Ramos (cell line): ENCODE data around the gene PTRH1.

Experiments
- in situ Hi-C: fragments of 300-500 bp; cut with MboI; formaldehyde crosslinking; loops from one replicate; pipeline ENCODE4 v1.14.3; 2022; ENCODE audit warnings: low sequenced_read_pairs; ENCODE audit not compliant: unreplicated experiment

PTRH1 gene

DNA sequence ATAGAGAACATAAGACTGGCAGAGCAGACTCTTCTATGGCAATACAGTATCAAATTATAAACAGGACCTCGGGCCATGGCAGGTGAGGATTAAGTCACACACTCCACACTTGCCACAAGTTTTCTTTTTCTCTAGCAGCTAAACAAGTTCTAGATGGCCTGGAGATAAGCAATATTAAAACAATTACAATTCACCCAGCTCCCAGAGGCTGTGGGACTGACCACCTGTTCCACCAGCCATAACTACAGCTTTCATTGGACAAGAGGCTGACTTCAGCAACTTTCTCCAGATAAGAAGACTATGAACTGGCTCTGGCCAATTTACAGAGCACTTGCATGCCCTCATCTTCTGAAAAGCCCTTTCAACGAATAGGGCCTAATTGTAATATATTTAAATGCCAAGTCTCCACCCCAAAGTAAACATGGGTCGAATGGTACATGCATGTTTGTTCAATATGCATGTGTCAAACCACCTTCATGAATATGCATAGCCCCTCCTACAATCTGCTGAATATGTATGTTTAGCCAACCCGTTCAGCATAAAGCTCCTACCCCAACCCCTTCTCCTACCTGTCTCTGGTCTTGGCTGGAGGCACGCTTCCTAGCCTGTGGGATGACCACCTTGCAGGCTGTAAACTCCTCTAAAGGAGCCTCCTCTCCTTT is 14.7 kb downstream of the PTRH1 start:
- in situ Hi-C loops = no loop called here

DNA sequence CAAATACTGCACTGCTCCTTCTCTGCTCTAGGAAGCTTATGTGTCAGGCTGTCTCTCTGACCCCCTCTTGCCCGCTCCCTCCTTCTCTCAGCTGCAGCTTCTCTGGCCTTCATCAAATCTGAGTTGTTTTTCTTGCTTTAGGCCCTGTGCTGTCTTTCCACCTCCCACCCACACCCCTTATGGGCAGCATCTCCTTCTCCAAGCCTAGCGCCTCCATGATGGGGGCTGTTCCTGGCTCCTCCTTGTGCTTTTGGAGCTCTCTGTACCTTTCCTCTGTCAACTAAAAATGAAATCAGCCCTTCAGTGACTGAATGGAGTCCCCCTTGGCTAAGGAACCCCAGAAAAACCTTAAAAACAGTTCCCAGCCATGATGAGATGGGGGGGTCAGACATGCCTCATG is 15.3 kb downstream of the PTRH1 start:
- in situ Hi-C loops = no loop called here

DNA sequence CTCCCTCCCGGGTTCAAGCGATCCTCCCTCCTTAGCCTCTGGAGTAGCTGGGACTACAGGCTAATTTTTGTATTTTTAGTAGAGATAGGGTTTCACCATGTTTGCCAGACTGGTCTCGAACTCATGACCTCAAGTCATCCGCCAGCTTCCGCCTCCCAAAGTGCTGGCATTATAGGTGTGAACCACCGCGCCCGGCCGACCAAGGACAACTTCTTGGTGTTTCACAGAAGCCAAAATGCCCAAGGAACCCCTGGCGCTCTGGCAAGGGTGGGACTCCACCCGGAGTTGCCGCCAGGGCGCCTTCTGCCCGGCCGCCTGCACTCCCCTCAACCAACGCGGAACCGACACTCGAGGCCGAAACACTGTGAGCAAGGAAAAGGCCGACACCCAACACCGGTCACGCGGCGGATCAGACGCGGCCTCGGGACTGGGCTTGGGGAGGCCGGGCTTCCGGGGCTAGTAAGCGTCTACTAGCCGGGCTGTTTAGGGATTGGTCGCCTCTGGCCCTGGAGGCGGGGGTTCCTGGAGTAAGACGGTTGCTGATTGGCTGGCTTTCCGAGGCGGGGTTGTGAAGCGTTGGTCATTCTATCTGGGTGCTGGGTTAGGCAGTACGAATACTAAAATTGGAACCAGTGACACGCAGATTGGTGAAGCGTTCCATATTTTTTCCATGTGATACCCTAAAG is 16.3 kb downstream of the PTRH1 start:
- in situ Hi-C loops = no loop called here

DNA sequence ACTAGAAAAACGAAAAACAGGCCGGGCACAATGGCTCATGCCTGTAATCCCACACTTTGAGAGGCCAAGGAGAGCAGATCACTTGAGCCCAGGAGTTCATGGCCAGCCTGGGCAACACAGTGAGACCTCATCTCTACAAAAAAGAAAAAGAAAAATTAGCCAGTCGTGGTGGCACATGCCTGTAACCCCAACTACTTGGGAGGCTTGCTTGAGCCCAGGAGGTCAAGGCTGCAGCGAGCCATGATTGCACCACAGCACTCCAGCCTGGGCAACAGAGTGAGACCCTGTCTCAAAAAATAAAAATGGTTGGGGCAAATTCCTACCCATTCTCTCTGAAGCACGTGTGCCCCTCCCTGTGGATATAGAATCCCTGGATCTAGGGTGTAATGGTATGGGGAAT is 17.1 kb downstream of the PTRH1 start:
- in situ Hi-C loops = no loop called here

DNA sequence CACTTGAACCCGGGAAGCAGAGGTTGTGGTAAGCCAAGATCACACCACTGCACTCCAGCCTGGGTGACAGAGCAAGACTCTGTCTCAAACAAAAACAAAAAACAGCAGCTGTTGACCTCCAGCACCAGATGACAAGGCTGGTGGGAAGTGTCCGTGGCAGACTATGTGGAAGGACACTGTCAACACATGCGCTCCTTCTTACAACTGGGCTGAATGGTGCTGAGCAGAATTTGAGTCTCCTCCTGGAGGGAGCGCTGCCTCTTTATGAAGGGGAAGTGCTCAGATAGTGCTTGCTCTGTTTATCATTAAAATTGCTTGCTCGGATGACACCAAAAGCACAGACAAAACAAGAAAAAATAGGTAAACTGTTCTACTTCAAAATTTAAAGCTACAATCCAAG is 17.9 kb downstream of the PTRH1 start:
- in situ Hi-C loops = no loop called here

DNA sequence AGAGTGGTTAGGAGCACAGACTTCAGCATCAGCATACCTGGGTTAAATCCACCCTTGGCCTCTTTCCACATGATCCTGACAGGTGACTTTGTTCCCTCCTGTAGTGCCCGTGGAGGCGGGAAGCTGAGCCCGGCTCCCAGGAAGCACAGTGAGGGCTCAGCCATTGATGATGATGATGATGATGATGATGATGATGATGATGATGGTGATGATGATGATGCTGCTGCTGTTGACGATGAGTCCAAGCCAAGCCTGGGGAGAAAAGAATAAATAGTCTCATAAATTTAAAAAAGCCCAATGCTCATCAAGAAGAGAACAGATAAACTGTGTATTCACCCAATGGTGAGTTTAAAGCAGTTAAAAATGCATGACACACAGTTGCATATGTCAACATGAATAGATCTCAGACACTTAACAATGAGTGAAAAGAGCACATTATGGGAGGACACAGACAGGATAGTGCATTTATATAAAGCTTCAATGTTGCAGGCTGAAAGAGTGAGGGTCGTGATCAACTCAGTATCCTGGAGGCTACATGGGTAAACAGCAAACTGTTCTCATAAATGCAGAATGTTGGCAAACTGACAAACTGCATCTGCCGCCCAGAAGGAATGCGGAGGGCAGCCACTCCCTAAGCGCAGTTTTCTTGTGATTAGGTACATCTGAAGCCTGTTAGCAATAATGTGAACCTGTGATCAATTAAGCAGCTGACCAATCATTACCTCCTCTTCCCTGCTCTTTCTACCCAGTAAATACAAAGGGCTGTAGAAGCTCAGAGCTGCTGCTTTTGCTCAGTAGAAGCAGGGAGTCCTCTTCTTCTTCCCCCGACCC is 20.4 kb downstream of the PTRH1 start:
- in situ Hi-C loops = no loop called here

DNA sequence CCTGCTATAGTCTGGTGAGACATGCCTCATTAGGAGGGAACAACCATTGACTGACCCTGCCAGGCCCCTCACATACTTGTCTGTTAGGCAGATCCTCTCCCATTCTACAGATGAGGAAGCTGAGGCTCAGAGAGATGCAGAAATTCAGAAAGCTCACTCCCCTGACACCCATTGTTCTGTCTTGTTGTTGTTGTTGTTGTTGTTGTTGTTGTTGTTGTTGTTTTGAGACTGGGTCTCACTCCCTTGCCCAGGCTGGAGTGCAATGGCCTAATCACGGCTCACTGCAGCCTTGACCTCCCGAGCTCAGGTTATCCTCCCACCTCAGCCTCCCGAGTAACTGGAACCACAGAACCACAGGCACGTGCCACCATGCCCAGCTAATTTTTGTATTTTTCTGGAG is 21.8 kb downstream of the PTRH1 start:
- in situ Hi-C loops = no loop called here

DNA sequence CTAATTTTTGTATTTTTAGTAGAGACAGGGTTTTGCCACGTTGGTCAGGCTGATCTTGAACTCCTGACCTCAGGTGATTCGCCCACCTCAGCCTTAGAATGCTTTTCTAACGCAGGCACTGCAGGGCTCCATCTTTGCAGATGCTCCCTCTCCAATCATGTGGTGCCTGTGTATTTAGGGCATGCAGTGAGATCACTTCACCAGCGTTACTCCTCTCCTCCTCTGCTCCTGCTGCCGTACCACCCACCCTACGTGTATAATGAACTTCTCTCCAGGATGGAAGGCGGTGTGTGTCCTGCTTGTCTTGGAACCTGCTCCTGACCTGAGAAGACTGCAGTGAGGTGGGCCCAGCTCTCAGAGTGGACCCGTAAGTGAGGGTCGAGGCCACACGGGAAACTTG is 22.3 kb downstream of the PTRH1 start:
- in situ Hi-C loops = no loop called here

DNA sequence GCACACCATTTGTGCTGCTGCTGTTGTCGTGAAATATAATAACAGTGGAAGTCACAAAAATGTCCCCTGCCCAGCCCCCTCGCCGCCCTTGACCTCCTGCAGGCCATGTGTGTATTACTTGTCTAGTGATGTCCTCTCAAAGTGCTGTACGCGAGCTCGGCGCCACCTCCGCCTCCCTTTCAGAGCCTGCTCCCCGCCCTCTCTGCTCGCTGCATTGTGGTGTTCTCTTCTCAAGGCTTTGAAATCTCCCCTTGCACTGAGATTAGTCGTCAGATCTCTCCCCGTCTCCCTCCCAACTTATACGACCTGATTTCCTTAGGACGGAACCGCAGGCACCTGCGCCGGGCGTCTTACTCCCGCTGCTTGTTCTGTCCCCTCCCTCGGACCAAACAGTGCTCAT is 23.4 kb downstream of the PTRH1 start:
- in situ Hi-C loops = no loop called here

DNA sequence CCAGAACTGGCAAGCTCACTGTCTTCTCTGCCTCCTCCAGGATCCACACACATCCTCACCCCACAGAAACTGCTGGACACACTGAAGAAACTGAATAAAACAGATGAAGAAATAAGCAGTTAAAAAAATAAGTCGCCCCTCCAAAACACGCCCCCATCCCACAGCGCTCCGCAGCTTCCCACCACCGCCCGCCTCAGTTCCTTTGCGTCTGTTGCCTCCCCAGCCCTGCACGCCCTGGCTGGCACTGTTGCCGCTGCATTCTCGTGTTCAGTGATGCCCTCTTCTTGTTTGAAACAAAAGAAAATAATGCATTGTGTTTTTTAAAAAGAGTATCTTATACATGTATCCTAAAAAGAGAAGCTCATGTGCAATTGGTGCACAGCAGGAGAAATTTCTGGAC is 24.7 kb downstream of the PTRH1 start:
- in situ Hi-C loops = no loop called here

DNA sequence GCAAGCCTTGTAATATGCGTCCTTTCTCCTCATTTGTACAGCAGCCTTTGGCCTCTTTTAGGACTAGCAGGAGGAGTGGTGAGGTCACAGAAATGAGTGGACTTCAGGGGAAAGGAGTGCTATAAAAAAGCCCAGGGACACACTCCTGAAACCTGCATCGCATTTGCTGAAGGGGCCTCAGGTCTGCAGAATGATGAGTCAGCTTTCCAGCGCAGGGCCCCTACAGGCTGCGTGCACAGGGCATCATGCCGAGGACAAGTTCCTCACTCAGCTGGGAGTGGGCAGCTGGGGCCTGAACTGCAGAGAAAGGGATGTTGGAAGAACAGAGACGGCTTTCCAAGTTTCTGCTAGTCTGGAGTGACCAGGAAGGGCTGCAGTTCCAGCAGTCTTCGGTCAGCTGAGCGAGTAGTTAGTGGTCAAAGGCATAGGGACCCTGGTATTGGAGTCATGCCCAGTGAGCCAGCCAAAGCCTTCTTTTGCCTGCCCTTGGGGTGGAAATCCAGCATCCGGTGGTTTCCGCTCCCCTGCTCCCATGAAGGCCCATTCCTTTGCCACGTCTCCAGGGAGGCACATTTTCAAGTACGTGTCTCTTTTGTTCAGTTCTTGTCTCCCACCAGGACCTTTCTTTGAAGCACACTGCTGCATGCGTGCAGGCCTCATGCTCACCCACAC is 26.0 kb downstream of the PTRH1 start:
- in situ Hi-C loops = no loop called here

DNA sequence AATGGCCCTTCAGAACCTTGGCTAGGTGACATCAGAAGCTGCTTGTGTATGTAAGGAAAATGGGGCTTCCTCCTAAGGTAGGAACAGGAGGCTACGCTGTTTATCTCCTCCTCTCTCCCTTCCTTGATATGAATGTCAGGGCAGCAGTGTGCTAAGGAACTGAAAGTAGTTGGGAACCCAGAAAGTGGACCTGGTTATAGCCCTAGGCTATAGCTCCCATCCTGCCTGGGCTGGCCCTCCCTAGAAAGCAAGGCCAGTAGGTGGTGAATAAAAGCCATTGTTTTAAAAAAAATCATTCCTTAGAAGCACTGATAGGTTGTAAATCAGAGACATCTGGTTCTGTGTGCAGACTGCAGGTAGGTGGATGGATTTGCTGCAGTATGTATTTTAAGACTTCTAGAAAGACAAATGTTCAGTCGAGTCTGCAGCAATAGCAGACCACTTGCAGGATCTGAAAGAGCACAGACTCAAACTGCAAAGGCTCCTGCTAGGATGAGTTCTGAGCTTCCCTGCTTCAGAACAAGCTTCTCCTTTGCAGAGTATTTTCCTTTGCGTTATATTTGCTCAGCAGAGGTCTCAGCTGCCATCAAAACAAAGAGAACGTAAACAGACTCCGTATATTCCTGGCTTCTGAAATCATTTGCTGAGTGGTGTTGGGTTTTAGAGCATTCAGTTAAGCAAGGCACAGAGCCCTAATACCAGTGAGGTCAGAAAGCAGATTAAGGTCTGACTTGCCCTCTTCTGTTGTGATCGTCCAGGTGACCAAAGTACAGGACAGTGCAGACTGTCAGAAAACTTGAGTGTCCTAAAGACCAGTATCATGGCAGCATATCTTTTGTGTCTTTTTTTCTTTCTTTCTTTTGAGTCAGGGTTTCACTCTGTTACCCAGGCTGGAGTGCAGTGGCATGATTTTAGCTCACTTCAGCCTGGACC is 28.7 kb downstream of the PTRH1 start:
- in situ Hi-C loops = no loop called here

DNA sequence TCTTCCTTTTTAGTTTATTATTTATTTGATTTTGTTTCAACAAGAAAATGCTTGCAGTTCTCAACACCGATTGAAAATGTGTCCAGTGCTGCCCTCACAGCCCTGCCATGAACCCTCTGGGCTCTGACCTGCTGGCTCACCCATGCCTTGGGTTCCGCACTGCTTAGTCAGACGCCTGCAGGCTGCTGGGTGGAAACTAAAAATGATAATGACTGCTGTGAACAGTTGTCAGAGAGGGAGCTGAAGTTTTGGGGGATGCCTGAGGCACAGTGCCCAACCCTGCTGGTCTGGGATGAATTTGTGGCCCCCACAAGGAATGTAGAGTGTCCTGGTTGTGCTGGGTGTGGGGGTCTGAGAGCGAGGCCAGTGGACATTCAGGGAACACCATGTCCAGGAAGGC is 30.9 kb downstream of the PTRH1 start:
- in situ Hi-C loops = no loop called here

DNA sequence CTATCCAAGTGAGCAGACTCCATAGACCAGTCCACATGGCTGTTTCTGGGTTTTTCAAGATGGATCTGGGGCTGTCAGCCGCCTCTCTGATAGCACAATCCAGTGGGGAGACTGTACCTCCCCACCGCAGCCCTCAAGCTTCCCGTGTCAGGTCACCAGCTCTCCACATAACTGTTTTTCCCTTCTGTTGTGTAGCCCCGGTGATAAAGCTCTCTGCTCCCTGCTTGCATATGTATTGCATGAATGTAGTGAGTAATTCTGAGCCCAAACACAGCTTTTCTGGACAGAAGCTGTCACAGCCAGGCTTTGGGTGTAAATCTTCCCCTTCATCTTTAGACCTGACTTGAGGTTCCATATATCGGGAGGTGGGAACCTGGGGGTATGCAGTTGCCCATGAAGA is 31.7 kb downstream of the PTRH1 start:
- in situ Hi-C loops = no loop called here

DNA sequence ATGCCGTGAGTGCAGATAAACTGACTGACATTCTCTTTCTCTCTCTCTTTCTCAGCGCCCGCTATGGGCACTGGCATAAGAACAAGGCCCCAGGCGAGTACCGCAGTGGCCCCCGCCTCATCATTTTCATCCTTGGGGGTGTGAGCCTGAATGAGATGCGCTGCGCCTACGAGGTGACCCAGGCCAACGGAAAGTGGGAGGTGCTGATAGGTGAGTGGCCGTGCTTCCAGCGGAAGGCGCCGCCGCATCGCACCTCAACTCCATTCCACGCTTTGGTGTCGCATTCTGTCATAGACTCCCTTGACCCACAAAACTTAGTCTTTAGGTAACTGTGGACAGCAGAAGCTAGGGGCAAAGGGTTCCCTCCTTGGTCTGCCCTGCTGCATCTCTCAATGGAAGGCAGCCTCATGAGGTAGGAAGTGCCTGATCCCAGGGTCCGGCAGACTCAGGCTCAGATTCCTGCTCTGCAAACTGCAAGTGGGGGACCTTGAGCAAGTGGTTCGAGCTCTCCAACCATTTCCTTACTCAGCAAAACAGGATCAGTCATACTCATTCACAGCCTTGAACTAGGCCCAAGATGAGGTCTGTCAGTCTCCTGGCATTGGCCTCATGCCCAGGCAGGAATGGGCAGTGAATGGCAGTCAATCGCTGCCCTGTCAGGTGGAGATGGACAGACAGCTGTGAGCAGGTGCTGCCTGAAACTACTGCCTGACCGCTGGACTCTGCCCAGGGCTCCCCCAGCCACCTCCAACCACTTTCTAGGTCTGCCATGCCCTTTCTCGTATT is 32.9 kb downstream of the PTRH1 start:
- in situ Hi-C loops = no loop called here

DNA sequence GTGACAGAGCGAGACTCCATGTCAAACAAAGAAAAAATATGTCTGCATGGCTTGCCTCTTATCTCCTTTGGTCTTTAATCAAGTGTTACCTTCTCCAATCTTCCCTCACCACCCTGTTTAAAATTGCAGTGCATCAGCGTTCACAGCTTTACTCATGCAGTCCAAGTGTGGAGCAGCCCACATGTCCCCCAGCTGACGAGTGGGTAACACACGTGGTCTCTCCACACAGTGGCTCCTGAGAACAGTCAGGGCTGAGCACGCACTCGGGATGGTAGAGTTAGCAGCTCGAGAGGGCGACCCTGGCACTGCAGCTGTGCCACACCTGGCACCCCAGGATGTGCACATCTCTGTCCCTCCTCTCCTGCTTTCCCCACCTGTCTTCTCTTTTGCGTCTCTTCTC is 34.6 kb downstream of the PTRH1 start:
- in situ Hi-C loops = no loop called here

DNA sequence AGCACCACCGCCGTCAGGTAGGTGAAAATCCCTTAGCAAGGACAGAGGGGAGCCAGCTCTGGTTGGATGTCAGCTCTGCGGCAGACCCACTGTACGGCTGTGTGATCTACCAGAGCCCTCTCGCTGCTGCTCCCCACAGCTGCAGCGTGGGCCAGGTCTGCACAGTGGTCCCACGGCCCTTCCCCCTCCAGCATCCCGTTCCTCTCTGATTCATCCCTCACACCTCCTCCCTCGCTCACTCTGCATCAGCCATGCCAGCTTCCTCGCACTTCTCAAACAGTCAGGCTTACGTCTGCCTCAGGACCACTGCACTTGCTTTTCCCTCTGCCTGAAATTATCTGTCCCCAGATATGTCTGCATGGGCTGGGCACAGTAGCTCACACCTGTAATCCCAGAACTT is 35.2 kb downstream of the PTRH1 start:
- in situ Hi-C loops = no loop called here

DNA sequence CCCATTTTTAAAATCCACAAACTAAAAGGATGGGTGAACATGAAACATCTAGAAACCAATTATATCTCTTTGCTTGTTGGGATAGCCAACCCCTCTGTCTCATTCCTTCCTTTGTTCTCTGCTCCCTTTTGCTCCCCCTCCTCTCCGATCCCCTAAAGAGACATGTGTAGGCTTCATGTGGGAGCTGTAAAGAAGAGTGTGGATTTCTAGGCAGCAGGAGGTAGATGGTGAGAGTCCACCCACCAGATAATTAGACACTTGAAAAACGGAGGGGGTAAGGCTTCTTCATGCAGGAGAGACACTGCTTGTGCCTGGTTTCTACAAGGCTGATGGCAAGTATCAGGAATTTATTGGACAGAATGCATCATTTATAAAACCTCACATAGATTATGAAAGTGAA is 36.0 kb downstream of the PTRH1 start:
- in situ Hi-C loops = no loop called here

DNA sequence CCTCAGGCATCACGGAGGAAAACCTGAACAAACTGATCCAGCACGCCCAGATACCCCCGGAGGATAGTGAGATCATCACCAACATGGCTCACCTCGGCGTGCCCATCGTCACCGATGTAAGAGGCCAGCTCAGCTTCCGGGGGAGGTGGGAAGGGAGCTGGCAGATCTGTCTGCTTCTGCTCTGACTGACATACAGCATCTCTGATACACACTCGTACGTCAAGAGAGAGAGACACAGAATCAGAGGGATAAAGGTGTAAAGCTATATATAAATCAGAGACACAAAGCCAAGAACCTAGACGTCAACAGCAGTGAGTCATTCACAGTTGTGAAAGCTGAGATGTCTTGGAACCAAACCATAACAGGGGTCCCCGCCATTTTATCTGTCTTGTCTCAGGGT is 38.8 kb downstream of the PTRH1 start:
- in situ Hi-C loops = no loop called here
